ENCODE measurements around the gene OAS2. TPM values are rescaled to one million over a fixed set of nuclear protein-coding genes. Genes with fewer than 3 reads are reported as not detected.
"Not testable (repeated sequence)": the region's sequence is repeated elsewhere in the genome, so short reads cannot be mapped to it uniquely, and the experiment has no call there.

The OAS2 gene
- total RNA-seq, 2 donors from 2014 or later, result 44.6 to 64.8 TPM

GRCh38 chr12:112985642-112986290, 7.4 kb downstream of the OAS2 start:
- Mint-ChIP-seq H3K27ac (peak overlapping the region; percentile 76), H3K36me3 (ENCODE audit: low read depth) (peaks cover 74% of the 10 kb centered on the region), H3K4me1 (peaks cover 39% of the 10 kb centered on the region), H3K27me3 (no peaks in the 10 kb centered on the region), H3K4me3 (peak overlapping the region; percentile 80), H3K9me3 (peaks cover 9% of the 10 kb centered on the region)
- ATAC-seq (replicated peaks), result no peak

GRCh38 chr12:112986291-112986800, 8.0 kb downstream of the OAS2 start:
- Mint-ChIP-seq H3K4me1 (peaks cover 42% of the 10 kb centered on the region), H3K4me3 (no peak overlapping the region), H3K27ac (peak overlapping the region; percentile 76)

GRCh38 chr12:112987561-112987960, 9.2 kb downstream of the OAS2 start:
- H3K27me3 Mint-ChIP-seq, result no peaks in the 10 kb centered on the region
- peaks cover 86% of the 10 kb centered on the region for H3K36me3 Mint-ChIP-seq (ENCODE audit: low read depth)
- H3K27ac Mint-ChIP-seq, result peak overlapping the region; percentile 76
- H3K4me1 Mint-ChIP-seq, result peaks cover 30% of the 10 kb centered on the region
- no peak for ATAC-seq (replicated peaks)
- peaks cover 9% of the 10 kb centered on the region for H3K9me3 Mint-ChIP-seq
- peak overlapping the region; percentile 57 for H3K4me3 Mint-ChIP-seq

More at GRCh38 chr12:112986291-112986800, 8.0 kb downstream of the OAS2 start:
- Mint-ChIP-seq H3K36me3 (ENCODE audit: low read depth) (peaks cover 80% of the 10 kb centered on the region), H3K9me3 (peaks cover 9% of the 10 kb centered on the region), H3K27me3 (no peaks in the 10 kb centered on the region)
- ATAC-seq (replicated peaks), result no peak

- Mint-ChIP-seq H3K4me1 (peaks cover 28% of the 10 kb centered on the region), H3K9me3 (peaks cover 9% of the 10 kb centered on the region), H3K27me3 (no peaks in the 10 kb centered on the region), H3K4me3 (peak overlapping the region; percentile 57), H3K36me3 (ENCODE audit: low read depth) (peaks cover 89% of the 10 kb centered on the region), H3K27ac (peak overlapping the region; percentile 76)
- peak; percentile 72 for ATAC-seq (replicated peaks)
Observed at GRCh38 chr12:112988224-112988623, 9.9 kb downstream of the OAS2 start.

- Mint-ChIP-seq H3K36me3 (ENCODE audit: low read depth) (peaks cover 91% of the 10 kb centered on the region), H3K27ac (peak overlapping the region; percentile 76), H3K4me1 (peaks cover 28% of the 10 kb centered on the region), H3K4me3 (peak overlapping the region; percentile 57)
- ATAC-seq (replicated peaks), result peak; percentile 43
- not testable (repeated sequence) for H3K27me3 Mint-ChIP-seq, H3K9me3 Mint-ChIP-seq
Observed at GRCh38 chr12:112988823-112989385, 10.6 kb downstream of the OAS2 start.

- Mint-ChIP-seq H3K4me1 (peaks cover 21% of the 10 kb centered on the region), H3K27me3 (no peaks in the 10 kb centered on the region), H3K36me3 (ENCODE audit: low read depth) (peaks cover 89% of the 10 kb centered on the region), H3K4me3 (no peak overlapping the region), H3K27ac (peak overlapping the region; percentile 76), H3K9me3 (peaks cover 5% of the 10 kb centered on the region)
- no peak for ATAC-seq (replicated peaks)
Observed at GRCh38 chr12:112989806-112990205, 11.5 kb downstream of the OAS2 start.

GRCh38 chr12:112992541-112993398, 14.5 kb downstream of the OAS2 start:
- ATAC-seq (replicated peaks), result peak; percentile 68
- Mint-ChIP-seq H3K27ac (no peak overlapping the region), H3K9me3 (no peaks in the 10 kb centered on the region), H3K27me3 (no peaks in the 10 kb centered on the region), H3K4me3 (no peak overlapping the region), H3K4me1 (peaks cover 21% of the 10 kb centered on the region), H3K36me3 (ENCODE audit: low read depth) (peaks cover 98% of the 10 kb centered on the region)

- peaks cover 5% of the 10 kb centered on the region for H3K4me1 Mint-ChIP-seq
- no peaks in the 10 kb centered on the region for H3K27me3 Mint-ChIP-seq
- H3K9me3 Mint-ChIP-seq, result no peaks in the 10 kb centered on the region
- no peak overlapping the region for H3K4me3 Mint-ChIP-seq
- ATAC-seq (replicated peaks), result no peak
- peaks cover 98% of the 10 kb centered on the region for H3K36me3 Mint-ChIP-seq (ENCODE audit: low read depth)
- no peak overlapping the region for H3K27ac Mint-ChIP-seq
Observed at GRCh38 chr12:112995008-112995407, 16.7 kb downstream of the OAS2 start.

- Mint-ChIP-seq H3K36me3 (ENCODE audit: low read depth) (peaks cover 93% of the 10 kb centered on the region), H3K27ac (no peak overlapping the region), H3K4me1 (no peaks in the 10 kb centered on the region), H3K4me3 (no peak overlapping the region), H3K9me3 (no peaks in the 10 kb centered on the region), H3K27me3 (no peaks in the 10 kb centered on the region)
- ATAC-seq (replicated peaks), result no peak
Observed at GRCh38 chr12:112996501-112996900, 18.2 kb downstream of the OAS2 start.

- ATAC-seq (replicated peaks), result no peak
- peaks cover 88% of the 10 kb centered on the region for H3K36me3 Mint-ChIP-seq (ENCODE audit: low read depth)
Observed at GRCh38 chr12:112997506-112997905, 19.2 kb downstream of the OAS2 start.

GRCh38 chr12:112998987-112999767, 20.9 kb downstream of the OAS2 start:
- ATAC-seq (replicated peaks), result no peak
- H3K36me3 Mint-ChIP-seq (ENCODE audit: low read depth), result peaks cover 88% of the 10 kb centered on the region
- no peaks in the 10 kb centered on the region for H3K27me3 Mint-ChIP-seq
- H3K4me1 Mint-ChIP-seq, result no peaks in the 10 kb centered on the region
- no peak overlapping the region for H3K4me3 Mint-ChIP-seq
- no peaks in the 10 kb centered on the region for H3K9me3 Mint-ChIP-seq
- no peak overlapping the region for H3K27ac Mint-ChIP-seq

More at GRCh38 chr12:112997506-112997905, 19.2 kb downstream of the OAS2 start:
- H3K9me3 Mint-ChIP-seq, result no peaks in the 10 kb centered on the region
- H3K4me1 Mint-ChIP-seq, result no peaks in the 10 kb centered on the region
- no peak overlapping the region for H3K4me3 Mint-ChIP-seq
- H3K27me3 Mint-ChIP-seq, result no peaks in the 10 kb centered on the region
- no peak overlapping the region for H3K27ac Mint-ChIP-seq

GRCh38 chr12:113000433-113000832, 22.1 kb downstream of the OAS2 start:
- no peak overlapping the region for H3K27ac Mint-ChIP-seq
- H3K4me1 Mint-ChIP-seq, result no peaks in the 10 kb centered on the region
- no peak for ATAC-seq (replicated peaks)
- H3K4me3 Mint-ChIP-seq, result no peak overlapping the region
- H3K36me3 Mint-ChIP-seq (ENCODE audit: low read depth), result peaks cover 90% of the 10 kb centered on the region
- no peaks in the 10 kb centered on the region for H3K9me3 Mint-ChIP-seq
- H3K27me3 Mint-ChIP-seq, result no peaks in the 10 kb centered on the region

- peaks cover 90% of the 10 kb centered on the region for H3K36me3 Mint-ChIP-seq (ENCODE audit: low read depth)
- H3K4me3 Mint-ChIP-seq, result no peak overlapping the region
- ATAC-seq (replicated peaks), result no peak
- no peak overlapping the region for H3K27ac Mint-ChIP-seq
- H3K9me3 Mint-ChIP-seq, result no peaks in the 10 kb centered on the region
- H3K4me1 Mint-ChIP-seq, result no peaks in the 10 kb centered on the region
- H3K27me3 Mint-ChIP-seq, result no peaks in the 10 kb centered on the region
Observed at GRCh38 chr12:113002155-113002554, 23.8 kb downstream of the OAS2 start.

GRCh38 chr12:113002676-113003075, 24.4 kb downstream of the OAS2 start:
- no peak for ATAC-seq (replicated peaks)
- no peaks in the 10 kb centered on the region for H3K27me3 Mint-ChIP-seq
- peaks cover 90% of the 10 kb centered on the region for H3K36me3 Mint-ChIP-seq (ENCODE audit: low read depth)
- H3K4me3 Mint-ChIP-seq, result no peak overlapping the region
- no peaks in the 10 kb centered on the region for H3K9me3 Mint-ChIP-seq
- no peak overlapping the region for H3K27ac Mint-ChIP-seq
- no peaks in the 10 kb centered on the region for H3K4me1 Mint-ChIP-seq

All from activated T-helper 17 cell treated with anti-CD3 and anti-CD28 coated beads, Interleukin-2, amount 50 U/mL, for 72 hours (primary cell).